GM13977 (cell line): ENCODE measurements around the gene PKP2.

Source experiments
- DNase-seq: peaks from one replicate; pipeline ENCODE4 v3.0.0; 2012; ENCODE audit warnings: low spot score
- in situ Hi-C: fragments of 300-500 bp; cut with MboI; formaldehyde crosslinking; loops from one replicate; pipeline ENCODE4 v1.12.0; 2022; ENCODE audit warnings: low sequenced_read_pairs, low pct_unique_long_range_greater_than_20kb, mixed read lengths, inconsistent platforms; ENCODE audit not compliant: unreplicated experiment
- TF ChIP-seq, protein P1 (sequence below): IDR thresholded peaks from 2 replicates; pipeline ENCODE4 v1.5.1; 2012; ENCODE audit warnings: mild to moderate bottlenecking, control low read depth; ENCODE audit not compliant: insufficient read depth; ENCODE audit errors: extremely low read depth, missing control alignments

The PKP2 gene

DNA sequence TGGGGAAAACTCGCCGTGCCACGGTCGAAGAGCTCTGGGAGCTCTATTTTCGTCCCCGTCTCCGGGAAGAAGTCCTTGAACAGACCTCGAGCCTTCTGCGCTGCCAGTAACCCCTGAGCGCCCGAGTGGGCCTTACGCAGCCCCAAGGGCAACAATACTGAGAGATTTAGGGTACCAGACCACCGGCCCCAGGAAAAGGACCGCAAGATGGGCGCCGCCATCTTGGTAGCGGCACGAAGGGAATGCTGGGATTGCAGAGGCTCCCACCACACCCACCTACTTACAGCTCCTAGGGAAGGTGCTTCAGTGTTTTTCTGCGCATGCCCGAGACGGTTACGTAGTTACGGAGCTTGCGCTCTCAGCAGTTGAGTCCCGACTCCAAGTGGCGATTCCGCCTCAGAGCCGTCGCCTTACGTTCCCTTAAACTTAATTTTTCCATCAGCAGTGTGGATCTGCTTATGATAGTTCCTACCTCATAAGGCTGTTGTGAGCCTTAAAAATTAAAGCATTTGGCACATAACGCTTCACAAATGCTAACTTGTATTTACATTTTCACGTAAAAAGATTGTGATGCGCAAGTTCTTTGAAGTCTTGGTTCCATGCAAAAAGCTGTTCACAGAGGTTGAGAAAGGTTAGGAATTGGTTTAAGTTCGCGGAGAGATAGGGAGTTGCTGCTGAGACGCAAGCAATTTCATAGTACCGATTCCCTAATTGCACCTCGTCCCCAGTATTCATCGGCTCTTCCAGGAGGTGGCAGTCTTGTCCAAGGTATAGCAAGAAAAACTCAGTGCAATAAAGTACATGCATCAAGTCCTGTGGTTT is 140.7 kb downstream of the PKP2 start, which contains the start of gene YARS2:
YARS2 (minus strand) TSS at position 244 of the 822 bp plus-strand sequence; CDS start at position 221, 23 bp downstream.
- in situ Hi-C loops = loop anchor here (10.0 to 25.0 kb wide), 3 partner anchors 156 to 1269 kb away; partner anchors contain the start of gene ALG10
- TF ChIP-seq, protein P1, sequence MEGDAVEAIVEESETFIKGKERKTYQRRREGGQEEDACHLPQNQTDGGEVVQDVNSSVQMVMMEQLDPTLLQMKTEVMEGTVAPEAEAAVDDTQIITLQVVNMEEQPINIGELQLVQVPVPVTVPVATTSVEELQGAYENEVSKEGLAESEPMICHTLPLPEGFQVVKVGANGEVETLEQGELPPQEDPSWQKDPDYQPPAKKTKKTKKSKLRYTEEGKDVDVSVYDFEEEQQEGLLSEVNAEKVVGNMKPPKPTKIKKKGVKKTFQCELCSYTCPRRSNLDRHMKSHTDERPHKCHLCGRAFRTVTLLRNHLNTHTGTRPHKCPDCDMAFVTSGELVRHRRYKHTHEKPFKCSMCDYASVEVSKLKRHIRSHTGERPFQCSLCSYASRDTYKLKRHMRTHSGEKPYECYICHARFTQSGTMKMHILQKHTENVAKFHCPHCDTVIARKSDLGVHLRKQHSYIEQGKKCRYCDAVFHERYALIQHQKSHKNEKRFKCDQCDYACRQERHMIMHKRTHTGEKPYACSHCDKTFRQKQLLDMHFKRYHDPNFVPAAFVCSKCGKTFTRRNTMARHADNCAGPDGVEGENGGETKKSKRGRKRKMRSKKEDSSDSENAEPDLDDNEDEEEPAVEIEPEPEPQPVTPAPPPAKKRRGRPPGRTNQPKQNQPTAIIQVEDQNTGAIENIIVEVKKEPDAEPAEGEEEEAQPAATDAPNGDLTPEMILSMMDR = peak; percentile 82
- peak; percentile 83 for DNase-seq

DNA sequence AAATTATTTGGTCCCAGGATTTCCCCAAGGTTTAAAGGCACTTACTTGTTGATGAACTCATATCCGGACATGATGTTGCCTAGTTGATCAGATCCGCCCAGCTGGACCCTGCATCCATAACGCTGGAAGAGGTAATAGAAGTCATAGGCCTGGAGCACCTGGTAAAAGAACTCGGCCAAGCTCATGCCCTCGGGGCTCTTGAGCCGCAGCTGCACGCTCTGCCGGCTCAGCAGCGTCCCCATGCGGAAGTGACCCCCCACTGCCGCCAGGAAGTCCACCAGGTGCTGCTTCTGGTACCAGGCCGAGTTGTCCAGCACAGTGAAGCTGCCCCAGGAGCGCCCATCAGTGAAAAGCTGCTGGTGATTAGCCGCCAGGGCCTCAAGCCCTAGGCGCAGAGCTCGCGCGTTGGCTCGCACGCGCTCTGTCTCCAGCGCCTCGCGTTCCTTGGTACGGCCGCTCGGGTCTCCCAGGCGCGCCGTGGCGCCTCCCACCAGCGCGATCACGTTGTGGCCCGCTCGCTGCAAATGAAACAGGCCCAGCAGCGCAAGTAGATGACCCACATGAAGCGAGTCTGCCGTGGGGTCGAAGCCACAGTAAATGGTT is 141.4 kb downstream of the PKP2 start:
- TF ChIP-seq, protein P1 = peak; percentile 95
- in situ Hi-C loops = loop anchor here (10.0 to 25.0 kb wide), 3 partner anchors 157 to 1270 kb away; partner anchors contain the start of gene ALG10
- DNase-seq = peak; percentile 61

DNA sequence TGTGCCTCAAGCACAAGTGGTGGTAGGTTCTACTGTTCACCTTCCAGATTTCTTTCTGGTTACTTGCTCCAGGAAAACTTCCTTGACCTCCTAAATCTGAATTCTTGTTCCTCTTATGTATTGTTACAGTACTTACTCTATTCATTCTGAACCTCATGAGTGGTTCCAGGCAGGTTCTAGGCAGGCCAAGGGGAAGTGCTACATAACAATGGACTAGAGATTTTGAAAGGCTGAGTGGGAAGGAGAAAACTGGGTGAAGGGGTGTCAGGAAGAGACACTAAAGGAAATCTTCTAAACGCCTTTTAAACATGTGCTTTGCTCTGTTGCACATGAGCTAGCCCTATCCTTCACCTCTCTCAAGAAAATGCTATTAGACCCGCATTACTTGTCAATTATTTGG is 142.5 kb downstream of the PKP2 start:
- TF ChIP-seq, protein P1 = no peak
- in situ Hi-C loops = loop anchor here (10.0 to 25.0 kb wide), 3 partner anchors 158 to 1271 kb away; partner anchors contain the start of gene ALG10
- no peak for DNase-seq

DNA sequence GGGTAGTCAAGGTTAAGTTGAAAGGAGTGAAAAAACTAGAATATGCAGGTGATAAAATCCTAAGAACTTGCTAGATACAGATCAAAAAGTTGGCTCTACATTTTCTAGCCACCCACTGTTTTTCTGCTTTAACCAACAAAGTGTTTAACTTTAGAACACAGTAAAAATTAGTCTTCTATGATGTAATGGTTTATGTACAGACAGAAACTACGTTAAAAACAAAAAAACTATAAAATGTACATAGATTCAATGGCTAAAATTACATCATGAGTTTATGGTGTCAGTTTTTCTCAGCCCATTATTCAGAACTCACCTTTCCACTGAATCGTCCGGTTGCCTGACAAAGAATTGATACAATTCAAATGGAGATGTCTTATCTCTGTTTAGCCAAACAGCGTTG is 143.0 kb downstream of the PKP2 start:
- DNase-seq = no peak
- in situ Hi-C loops = loop anchor here (10.0 to 25.0 kb wide), 3 partner anchors 159 to 1271 kb away; partner anchors contain the start of gene ALG10
- TF ChIP-seq, protein P1 = no peak

DNA sequence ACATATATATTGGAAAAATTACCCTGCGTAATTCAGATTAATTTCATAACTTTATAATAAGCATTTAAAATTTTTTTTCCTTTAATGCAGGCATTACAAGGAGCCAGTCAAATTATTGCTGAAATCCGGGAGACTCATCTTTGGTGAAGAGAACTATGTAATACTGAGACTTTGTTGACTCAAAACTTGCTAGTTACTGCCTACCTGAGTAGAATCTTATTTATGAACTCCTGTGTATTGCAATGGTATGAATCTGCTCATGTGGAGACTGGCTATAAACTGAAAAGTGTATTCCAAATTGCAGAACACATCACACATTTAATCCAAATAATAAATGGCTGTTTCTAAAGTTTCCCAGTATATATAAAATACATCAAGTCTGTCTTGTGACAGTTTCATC is 153.3 kb downstream of the PKP2 start:
- in situ Hi-C loops = no loop called here
- no peak for DNase-seq
- TF ChIP-seq, protein P1 = no peak

DNA sequence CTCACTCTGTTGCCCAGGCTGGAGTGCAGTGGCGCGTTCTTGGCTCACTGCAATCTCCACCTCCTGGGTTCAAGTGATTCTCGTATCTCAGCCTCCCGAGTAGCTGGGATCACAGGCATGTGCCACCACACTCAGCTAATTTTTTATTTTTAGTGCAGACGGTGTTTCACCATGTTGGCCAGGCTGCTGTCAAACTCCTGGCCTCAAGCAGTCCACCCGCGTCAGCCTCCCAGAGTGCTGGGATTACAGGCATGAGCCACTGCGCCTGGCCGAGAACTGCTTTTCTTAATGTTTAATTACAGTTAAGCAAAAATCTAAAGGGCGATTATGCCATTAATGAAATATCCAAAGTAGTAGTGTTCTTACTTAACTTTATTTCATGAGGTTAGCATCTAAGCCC is 154.4 kb downstream of the PKP2 start:
- in situ Hi-C loops = no loop called here
- DNase-seq = no peak
- TF ChIP-seq, protein P1 = no peak
